Measurements from ENCODE around the gene CD14.
A peak's percentile ranks its signal among the peaks of the same experiment; 100 is the strongest.
"Not testable (repeated sequence)": the region's sequence is repeated elsewhere in the genome, so short reads cannot be mapped to it uniquely, and the experiment has no call there.

Gene CD14

GRCh38 chr5:140633021-140633471 is at the start of gene CD14:
TSS of gene CD14 (minus strand) at chr5:140633175. CDS start at chr5:140633071, 104 bp downstream.
- DNase-seq = no peak

- DNase-seq = no peak
Observed at GRCh38 chr5:140678993-140679392, 46.0 kb upstream of the CD14 start.

GRCh38 chr5:140677947-140678346 is 45.0 kb upstream of the CD14 start:
- no peak for DNase-seq

- DNase-seq = no peak
Observed at GRCh38 chr5:140674629-140675028, 41.7 kb upstream of the CD14 start.

- DNase-seq = no peak
Observed at GRCh38 chr5:140674211-140674610, 41.2 kb upstream of the CD14 start.

- no peak for DNase-seq
Observed at GRCh38 chr5:140673187-140673976, 40.4 kb upstream of the CD14 start, which contains the start of gene DND1. TSS of gene DND1 (minus strand) at chr5:140673576. CDS start at chr5:140673542, 34 bp downstream.

- DNase-seq = no peak
Observed at GRCh38 chr5:140672455-140673186, 39.6 kb upstream of the CD14 start.

- DNase-seq = peak; percentile 58
Observed at GRCh38 chr5:140671472-140672125, 38.6 kb upstream of the CD14 start.

GRCh38 chr5:140671035-140671434 is 38.1 kb upstream of the CD14 start:
- peak; percentile 19 for DNase-seq

- peak; percentile 99 for DNase-seq
Observed at GRCh38 chr5:140664359-140665119, 31.6 kb upstream of the CD14 start, which contains the start of gene WDR55. TSS of gene WDR55 (plus strand) at chr5:140664904. CDS start at chr5:140664913, 9 bp downstream.

GRCh38 chr5:140664030-140664358 is 31.0 kb upstream of the CD14 start:
- DNase-seq = no peak

GRCh38 chr5:140660371-140660770 is 27.4 kb upstream of the CD14 start:
- DNase-seq = peak; percentile 54

- DNase-seq = no peak
Observed at GRCh38 chr5:140658870-140659269, 25.9 kb upstream of the CD14 start.

GRCh38 chr5:140647042-140647419 is 14.1 kb upstream of the CD14 start:
- DNase-seq = no peak

- no peak for DNase-seq
Observed at GRCh38 chr5:140642718-140643117, 9.7 kb upstream of the CD14 start.

- no peak for DNase-seq
Observed at GRCh38 chr5:140641716-140642115, 8.7 kb upstream of the CD14 start.

GRCh38 chr5:140639148-140639981 is 6.4 kb upstream of the CD14 start, which contains the start of gene TMCO6:
TSS of gene TMCO6 (plus strand) at chr5:140639451. CDS start at chr5:140639528, 77 bp downstream.
- peak; percentile 99 for DNase-seq

GRCh38 chr5:140638898-140639147 is 5.8 kb upstream of the CD14 start:
- DNase-seq = not testable (repeated sequence)

GRCh38 chr5:140637371-140638100 is 4.6 kb upstream of the CD14 start:
- DNase-seq = no peak

GRCh38 chr5:140635291-140636257 is 2.6 kb upstream of the CD14 start:
- no peak for DNase-seq
